IMR-90 (cell line): Measurements from ENCODE around the gene HAUS7. TPM values are rescaled to one million over a fixed set of nuclear protein-coding genes. Genes with fewer than 3 reads are reported as not detected.
A peak's percentile ranks its signal among the peaks of the same experiment; 100 is the strongest.

Experiments
- ATAC-seq: fragments of 200-7000 bp; cut with Tn5 transposase; 2 replicates; pipeline ENCODE4 v1.9.1; 2020; ENCODE audit warnings: low read depth, mild to moderate bottlenecking, moderate library complexity
- BruUV-seq: library from RNA; stranded (reverse); fragments of 400-500 nt; replicated peaks from 2 replicates; lab custom pipeline; 2021; lab: Mats Ljungman, UMichigan
- CTCF ChIA-PET: fragments of 300-600 bp; formaldehyde crosslinking; extraction: SDS; loops from one replicate; lab custom pipeline; 2021; ENCODE audit warnings: antibody characterized with exemption; lab: Yijun Ruan, JAX
- POLR2A ChIA-PET: fragments of 300-600 bp; sonication (Branson Sonifier 250); formaldehyde crosslinking; loops from one replicate; lab custom pipeline; 2022; ENCODE audit warnings: antibody characterized with exemption; ENCODE audit not compliant: unreplicated experiment; lab: Charles Lee
- DNase-seq: peaks from one replicate; pipeline ENCODE4 v3.0.0; 2013
- H2AFZ ChIP-seq: replicated peaks from 2 replicates; pipeline ENCODE3; 2013; ENCODE audit warnings: low read length, mild to moderate bottlenecking; ENCODE audit not compliant: poor library complexity
- H2AK5ac ChIP-seq: 2 replicates; pipeline ENCODE4 v1.6.1; 2013; ENCODE audit warnings: low read depth, low read length, inconsistent platforms
- H2AK9ac ChIP-seq: replicated peaks from 2 replicates; pipeline ENCODE3; 2013; ENCODE audit warnings: mild to moderate bottlenecking, low read depth, low read length, moderate library complexity; ENCODE audit not compliant: poor library complexity
- H2BK120ac ChIP-seq: 2 replicates; pipeline ENCODE4 v1.6.1; 2013; ENCODE audit warnings: low read depth, low read length, inconsistent platforms
- H2BK15ac ChIP-seq: 3 replicates; pipeline ENCODE4 v1.6.1; 2013; ENCODE audit warnings: low read depth, low read length, inconsistent platforms
- H2BK20ac ChIP-seq: 2 replicates; pipeline ENCODE4 v1.6.1; 2013; ENCODE audit warnings: low read depth, mild to moderate bottlenecking, inconsistent platforms, low read length, moderate library complexity
- H2BK5ac ChIP-seq: 2 replicates; pipeline ENCODE4 v1.6.1; 2013; ENCODE audit warnings: mild to moderate bottlenecking, low read depth, low read length, inconsistent platforms; ENCODE audit not compliant: poor library complexity, severe bottlenecking
- H3K14ac ChIP-seq: replicated peaks from 2 replicates; pipeline ENCODE4 v1.6.1; 2013; ENCODE audit warnings: low read depth, low read length, inconsistent platforms
- H3K18ac ChIP-seq: 2 replicates; pipeline ENCODE4 v1.6.1; 2013; ENCODE audit warnings: low read depth, low read length, control low read depth
- H3K23ac ChIP-seq: 2 replicates; pipeline ENCODE4 v1.6.1; 2013; ENCODE audit warnings: low read depth, low read length, inconsistent platforms
- H3K27ac ChIP-seq: 2 replicates; pipeline ENCODE4 v1.5.1; 2013; ENCODE audit warnings: mild to moderate bottlenecking, control low read depth, low read length; ENCODE audit not compliant: insufficient read depth
- H3K27me3 ChIP-seq: 2 replicates; pipeline ENCODE4 v1.6.1; 2013; ENCODE audit warnings: low read length; ENCODE audit not compliant: control insufficient read depth, insufficient read depth
- H3K36me3 ChIP-seq: 2 replicates; pipeline ENCODE4 v1.6.1; 2013; ENCODE audit warnings: low read length, mixed read lengths; ENCODE audit not compliant: control insufficient read depth, insufficient read depth
- H3K4ac ChIP-seq: 2 replicates; pipeline ENCODE4 v1.6.1; 2013; ENCODE audit warnings: low read depth, low read length, inconsistent platforms
- H3K4me1 ChIP-seq: 2 replicates; pipeline ENCODE4 v1.6.1; 2013; ENCODE audit warnings: low read length, mixed read lengths; ENCODE audit not compliant: control insufficient read depth, insufficient read depth
- H3K4me2 ChIP-seq: 2 replicates; pipeline ENCODE4 v1.6.1; 2013; ENCODE audit warnings: low read depth, mild to moderate bottlenecking, control low read depth, low read length, moderate library complexity
- H3K4me3 ChIP-seq: 2 replicates; pipeline ENCODE4 v1.5.1; 2013; ENCODE audit warnings: low read depth, mild to moderate bottlenecking, control low read depth, low read length, moderate library complexity; ENCODE audit not compliant: insufficient read depth
- H3K56ac ChIP-seq: 2 replicates; pipeline ENCODE4 v1.6.1; 2013; ENCODE audit warnings: low read length, inconsistent platforms; ENCODE audit not compliant: insufficient read depth; ENCODE audit errors: extremely low read depth
- H3K79me1 ChIP-seq, 2 experiments: 2 replicates each; pipeline ENCODE4 v1.6.1; 2013; ENCODE audit warnings: low read length in 2 of 2, inconsistent platforms in 1 of 2, low read depth in 1 of 2
- H3K9ac ChIP-seq: 2 replicates; pipeline ENCODE4 v1.6.1; 2013; ENCODE audit warnings: low read depth, low read length, control low read depth
- H3K9me1 ChIP-seq: 2 replicates; pipeline ENCODE4 v1.6.1; 2013; ENCODE audit warnings: low read length, inconsistent platforms; ENCODE audit not compliant: insufficient read depth
- H3K9me3 ChIP-seq: 2 replicates; pipeline ENCODE4 v1.6.1; 2013; ENCODE audit warnings: low read length; ENCODE audit not compliant: control insufficient read depth, insufficient read depth
- H4K20me1 ChIP-seq: 2 replicates; pipeline ENCODE4 v1.6.1; 2013; ENCODE audit warnings: low read length, inconsistent platforms; ENCODE audit not compliant: insufficient read depth
- H4K5ac ChIP-seq: 2 replicates; pipeline ENCODE4 v1.6.1; 2013; ENCODE audit warnings: mild to moderate bottlenecking, low read depth, low read length, control low read depth
- H4K8ac ChIP-seq, 2 experiments: 2 replicates each; pipeline ENCODE4 v1.6.1; 2013; ENCODE audit warnings: low read depth in 2 of 2, low read length in 2 of 2, control low read depth in 1 of 2, inconsistent platforms in 1 of 2
- H4K91ac ChIP-seq: 2 replicates; pipeline ENCODE4 v1.6.1; 2013; ENCODE audit warnings: low read depth, low read length, inconsistent platforms; ENCODE audit not compliant: insufficient read depth
- BHLHE40 ChIP-seq: fragments of 150-350 bp; IDR thresholded peaks from 2 replicates; pipeline ENCODE4 v1.6.1; 2016; ENCODE audit warnings: mild to moderate bottlenecking, low read depth, low read length
- CEBPB ChIP-seq: IDR thresholded peaks from 2 replicates; pipeline ENCODE4 v1.6.1; 2012; ENCODE audit warnings: low read depth, low read length, improper control_type of control experiment
- CHD1 ChIP-seq: IDR thresholded peaks from 2 replicates; pipeline ENCODE4 v1.6.1; 2012; ENCODE audit warnings: low read depth, low read length, improper control_type of control experiment
- FOS ChIP-seq: fragments of 150-350 bp; IDR thresholded peaks from 2 replicates; pipeline ENCODE4 v1.6.1; 2016; ENCODE audit warnings: low read depth, low read length
- MAFK ChIP-seq: IDR thresholded peaks from 2 replicates; pipeline ENCODE4 v1.6.1; 2012; ENCODE audit warnings: low read depth, low read length, improper control_type of control experiment
- MAZ ChIP-seq: IDR thresholded peaks from 2 replicates; pipeline ENCODE4 v1.6.1; 2012; ENCODE audit warnings: low read depth, mild to moderate bottlenecking, low read length, improper control_type of control experiment, moderate library complexity, borderline replicate concordance
- MXI1 ChIP-seq: IDR thresholded peaks from 2 replicates; pipeline ENCODE4 v1.6.1; 2012; ENCODE audit warnings: low read depth, mild to moderate bottlenecking, low read length, moderate library complexity, borderline replicate concordance
- NFE2L2 ChIP-seq: fragments of 150-350 bp; IDR thresholded peaks from 2 replicates; pipeline ENCODE4 v1.6.1; 2016; ENCODE audit warnings: low read depth, mild to moderate bottlenecking, low read length
- POLR2A ChIP-seq: IDR thresholded peaks from 2 replicates; pipeline ENCODE4 v1.6.1; 2012; ENCODE audit warnings: mild to moderate bottlenecking, low read depth, low read length
- RAD21 ChIP-seq: IDR thresholded peaks from 2 replicates; pipeline ENCODE4 v1.6.1; 2012; ENCODE audit warnings: low read length, improper control_type of control experiment
- RCOR1 ChIP-seq: IDR thresholded peaks from 2 replicates; pipeline ENCODE4 v1.6.1; 2012; ENCODE audit warnings: mild to moderate bottlenecking, low read length, improper control_type of control experiment; ENCODE audit not compliant: insufficient replicate concordance
- RFX5 ChIP-seq: IDR thresholded peaks from 2 replicates; pipeline ENCODE4 v1.8.0; 2012; ENCODE audit warnings: low read depth, mild to moderate bottlenecking, low read length, moderate library complexity
- USF2 ChIP-seq: fragments of 150-350 bp; IDR thresholded peaks from 2 replicates; pipeline ENCODE4 v1.6.1; 2017; ENCODE audit warnings: mild to moderate bottlenecking, antibody characterized with exemption, low read length, low read depth
- WGBS, 2 experiments: methylation state at CpG; one replicate each; pipeline versions ENCODE4 v1.1.5 to v1.1.7; 2013; ENCODE audit warnings: missing lambda C conversion rate in 2 of 2; ENCODE audit not compliant: insufficient read length in 1 of 2; ENCODE audit errors: extremely low coverage in 2 of 2; 5-methylcytosine and 5-hydroxymethylcytosine counted together
- dilution Hi-C: fragments of 300-500 bp; cut with HindIII; formaldehyde crosslinking; loops from one replicate; pipeline ENCODE4 v1.14.3; 2018; ENCODE audit warnings: low sequenced_read_pairs; ENCODE audit not compliant: unreplicated experiment
- in situ Hi-C: fragments of 300-500 bp; cut with MboI; formaldehyde crosslinking; loops from 3 replicates; pipeline ENCODE4 v1.14.3; 2019; ENCODE audit warnings: low sequenced_read_pairs, inconsistent platforms, mixed read lengths
- intact Hi-C: fragments of 100-400 bp; cut with micrococcal nuclease; formaldehyde crosslinking; loops from 2 replicates; pipeline ENCODE4 v1.10.0; 2022
- polyA plus RNA-seq, 3 experiments: library from polyadenylated mRNA; depleted of rRNA; stranded (reverse); fragments of >200 nt; gene quantifications; 2 replicates each; pipeline ENCODE4 v1.2.3, GENCODE V29; 2012; ENCODE audit warnings: low replicate concordance in 1 of 3
- total RNA-seq: library from RNA; depleted of rRNA; stranded (reverse); fragments of >200 nt; gene quantifications from 2 replicates; pipeline ENCODE4 v1.2.3, GENCODE V29; 2012
- TF ChIP-seq, protein P1 (sequence below): fragments of 150-350 bp; IDR thresholded peaks from 2 replicates; pipeline ENCODE4 v1.6.1; 2016; ENCODE audit warnings: low read depth, mild to moderate bottlenecking, low read length, moderate library complexity, borderline replicate concordance
- TF ChIP-seq, protein P2 (sequence below): conservative IDR thresholded peaks from 2 replicates; pipeline ENCODE4 v1.5.1; 2012; ENCODE audit warnings: mild to moderate bottlenecking, low read depth, low read length, improper control_type of control experiment

Gene HAUS7
- total and polyA plus RNA-seq, 2 of the 4 experiments (the other 2 are of a cell fraction), result 10.8 to 25.9 TPM

DNA sequence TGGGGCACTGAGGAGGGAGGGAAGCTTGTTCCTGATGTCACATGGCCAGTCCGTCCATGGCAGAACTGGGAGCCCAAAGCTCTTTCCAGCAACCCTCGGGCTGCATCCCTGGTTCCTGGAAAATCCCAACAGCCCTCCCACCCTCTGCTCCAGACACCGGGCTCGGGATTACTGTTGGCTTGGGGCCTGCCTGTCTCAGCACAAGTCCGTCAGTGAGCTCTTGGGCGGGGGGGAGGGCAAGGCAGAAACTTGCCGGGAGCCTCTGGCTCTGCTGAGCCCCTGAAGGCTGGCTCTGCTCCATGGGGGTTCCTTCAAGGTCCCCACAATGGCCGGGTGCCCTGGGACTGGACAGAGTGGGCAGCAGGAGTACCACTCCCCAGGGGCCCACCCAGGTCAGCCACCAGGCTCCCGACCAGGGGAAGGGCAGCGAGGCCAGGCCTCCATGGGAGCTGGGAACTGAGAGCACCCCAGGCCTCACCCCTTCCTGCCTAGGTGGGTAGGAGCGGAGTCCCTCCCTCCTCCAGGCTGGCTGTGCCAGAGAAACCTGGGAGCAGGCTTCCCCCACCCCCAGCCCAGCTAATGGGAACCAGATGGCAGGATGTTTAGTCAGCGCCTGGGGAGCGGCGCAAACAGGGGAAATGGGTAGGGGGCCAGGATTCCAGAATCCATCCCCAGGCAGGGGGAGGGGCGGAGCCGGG is 6.4 kb upstream of the HAUS7 start:
- Histone ChIP-seq H3K9ac (no peak overlapping the region), H2BK120ac (peak overlapping the region; percentile 99)
- TF ChIP-seq, protein P1, sequence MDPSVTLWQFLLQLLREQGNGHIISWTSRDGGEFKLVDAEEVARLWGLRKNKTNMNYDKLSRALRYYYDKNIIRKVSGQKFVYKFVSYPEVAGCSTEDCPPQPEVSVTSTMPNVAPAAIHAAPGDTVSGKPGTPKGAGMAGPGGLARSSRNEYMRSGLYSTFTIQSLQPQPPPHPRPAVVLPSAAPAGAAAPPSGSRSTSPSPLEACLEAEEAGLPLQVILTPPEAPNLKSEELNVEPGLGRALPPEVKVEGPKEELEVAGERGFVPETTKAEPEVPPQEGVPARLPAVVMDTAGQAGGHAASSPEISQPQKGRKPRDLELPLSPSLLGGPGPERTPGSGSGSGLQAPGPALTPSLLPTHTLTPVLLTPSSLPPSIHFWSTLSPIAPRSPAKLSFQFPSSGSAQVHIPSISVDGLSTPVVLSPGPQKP, result no peak
- TF ChIP-seq RAD21 (no peak), CHD1 (no peak), MAFK (no peak), USF2 (no peak), FOS (no peak), NFE2L2 (no peak), POLR2A (no peak), BHLHE40 (no peak), MAZ (no peak; the same call in 1 of the 2 replicates), CEBPB (no peak), MXI1 (no peak), RCOR1 (no peak), RFX5 (no peak)
- TF ChIP-seq, protein P2, sequence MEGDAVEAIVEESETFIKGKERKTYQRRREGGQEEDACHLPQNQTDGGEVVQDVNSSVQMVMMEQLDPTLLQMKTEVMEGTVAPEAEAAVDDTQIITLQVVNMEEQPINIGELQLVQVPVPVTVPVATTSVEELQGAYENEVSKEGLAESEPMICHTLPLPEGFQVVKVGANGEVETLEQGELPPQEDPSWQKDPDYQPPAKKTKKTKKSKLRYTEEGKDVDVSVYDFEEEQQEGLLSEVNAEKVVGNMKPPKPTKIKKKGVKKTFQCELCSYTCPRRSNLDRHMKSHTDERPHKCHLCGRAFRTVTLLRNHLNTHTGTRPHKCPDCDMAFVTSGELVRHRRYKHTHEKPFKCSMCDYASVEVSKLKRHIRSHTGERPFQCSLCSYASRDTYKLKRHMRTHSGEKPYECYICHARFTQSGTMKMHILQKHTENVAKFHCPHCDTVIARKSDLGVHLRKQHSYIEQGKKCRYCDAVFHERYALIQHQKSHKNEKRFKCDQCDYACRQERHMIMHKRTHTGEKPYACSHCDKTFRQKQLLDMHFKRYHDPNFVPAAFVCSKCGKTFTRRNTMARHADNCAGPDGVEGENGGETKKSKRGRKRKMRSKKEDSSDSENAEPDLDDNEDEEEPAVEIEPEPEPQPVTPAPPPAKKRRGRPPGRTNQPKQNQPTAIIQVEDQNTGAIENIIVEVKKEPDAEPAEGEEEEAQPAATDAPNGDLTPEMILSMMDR, result no peak

More for the DNA sequence above, 6.4 kb upstream of the HAUS7 start:
- Histone ChIP-seq H3K4me3 (no peak overlapping the region), H2AK9ac (peak overlapping the region; percentile 94), H4K91ac (peak overlapping the region; percentile 98), H2BK20ac (peak overlapping the region; percentile 99), H3K4me2 (no peak overlapping the region; the same call in 1 of the 2 replicates), H2BK15ac (peak overlapping the region; percentile 100; the same call in 2 of the 3 replicates), H4K5ac (peak overlapping the region; percentile 85), H2AFZ (peak overlapping the region; percentile 85), H3K56ac (peak overlapping the region; percentile 32; the same call in 1 of the 2 replicates), H4K8ac (peak overlapping the region; percentile 91 to 93), H3K36me3 (no peaks in the 10 kb centered on the region), H2AK5ac (peak overlapping the region; percentile 98), H2BK5ac (peak overlapping the region; percentile 80), H3K18ac (peak overlapping the region; percentile 92), H3K9me1 (peaks cover 23% of the 10 kb centered on the region), H3K9me3 (no peaks in the 10 kb centered on the region), H3K23ac (peak overlapping the region; percentile 94), H3K4ac (peak overlapping the region; percentile 99), H3K27me3 (no peaks in the 10 kb centered on the region), H3K27ac (peak overlapping the region; percentile 86), H3K4me1 (peaks cover 26% of the 10 kb centered on the region), H3K79me1 (peaks cover 0 to 5% of the 10 kb centered on the region in 2 experiments; a peak in 1 of 4 replicates), H3K14ac (peak overlapping the region; percentile 97; the same call in 1 of the 2 replicates), H4K20me1 (no peaks in the 10 kb centered on the region)
- no TSS peak for BruUV-seq
- DNase-seq, result peak; percentile 59
- no CpG with 5 or more reads among the region's 16 CpGs for WGBS, 2 experiments
- ATAC-seq, result peak; percentile 75
- dilution Hi-C loops (no loop called here), in situ Hi-C loops (no loop called here), intact Hi-C loops (no loop called here)
- CTCF ChIA-PET, result no interaction called here
- POLR2A ChIA-PET, result interaction anchor here (0.6 kb wide), 2 partner anchors 30 to 31 kb away, joined by 3 read pairs; no protein-coding TSS in a partner anchor
